K562 (cell line): ENCODE results near the gene BMF. TPM values are rescaled to one million over a fixed set of nuclear protein-coding genes. Genes with fewer than 3 reads are reported as not detected.
A peak's percentile ranks its signal among the peaks of the same experiment; 100 is the strongest.
"Not testable (repeated sequence)": the region's sequence is repeated elsewhere in the genome, so short reads cannot be mapped to it uniquely, and the experiment has no call there.

Source experiments
- ATAC-seq: fragments of 200-7000 bp; cut with Tn5 transposase; 3 replicates; pipeline ENCODE4 v1.9.1; 2020; ENCODE audit warnings: moderate library complexity
- BruUV-seq: library from RNA; stranded (reverse); fragments of 400-500 nt; replicated peaks from 2 replicates; lab custom pipeline; 2021; lab: Mats Ljungman, UMichigan
- CTCF ChIA-PET: fragments of 300-600 bp; formaldehyde crosslinking; extraction: SDS; loops from one replicate; lab custom pipeline; 2021; ENCODE audit warnings: low intra/inter-chr PET ratio; lab: Yijun Ruan, JAX
- POLR2A ChIA-PET: fragments of 300-600, 350-650 bp; sonication (Branson Sonifier 250); formaldehyde crosslinking; extraction: SDS; loops from one replicate; lab custom pipeline; 2021; ENCODE audit warnings: antibody characterized with exemption, inconsistent platforms; lab: Yijun Ruan, JAX
- DNase-seq, 4 experiments: peaks; one replicate each; pipeline versions ENCODE4 v3.0.0 to v3.0.0-alpha.2; 2011 to 2018; ENCODE audit warnings: low spot score in 3 of 4, mixed read lengths in 3 of 4; ENCODE audit errors: extremely low read depth in 1 of 4
- FAIRE-seq: peaks from 2 replicates; lab custom pipeline; 2011; peaks lifted over from hg19 to GRCh38; lab: Jason Lieb, UNC
- H2AFZ ChIP-seq: 2 replicates; pipeline ENCODE4 v1.6.0; 2011; ENCODE audit warnings: low read depth, low read length, control low read depth, inconsistent platforms
- H3K27ac ChIP-seq: fragments of 200-600 bp; 3 replicates; pipeline ENCODE4 v1.8.0; 2011; ENCODE audit warnings: low read depth, mild to moderate bottlenecking, control low read depth, inconsistent platforms, low read length, moderate library complexity, mixed read lengths; ENCODE audit errors: extremely low read depth
- H3K27me3 ChIP-seq, 2 experiments: fragments of 300-600 bp in 1 of 2; 2 replicates in 1 of 2; 3 replicates in 1 of 2; pipeline versions ENCODE4 v1.6.0 to v1.8.0; 2011; ENCODE audit warnings: inconsistent platforms in 2 of 2, low read length in 2 of 2, mild to moderate bottlenecking in 1 of 2, mixed read lengths in 1 of 2, moderate library complexity in 1 of 2; ENCODE audit not compliant: control insufficient read depth in 2 of 2, insufficient read depth in 2 of 2
- H3K36me3 ChIP-seq: fragments of 300-600 bp; 3 replicates; pipeline ENCODE4 v1.8.0; 2011; ENCODE audit warnings: mild to moderate bottlenecking, low read length, inconsistent platforms; ENCODE audit not compliant: control insufficient read depth, insufficient read depth
- H3K4me1 ChIP-seq, 2 experiments: fragments of 200-600 bp in 1 of 2; replicated peaks in 1 of 2; 2 replicates in 1 of 2; 3 replicates in 1 of 2; pipeline versions ENCODE4 v1.5.1 to v1.8.0; 2011; ENCODE audit warnings: inconsistent platforms in 2 of 2, low read length in 2 of 2, mild to moderate bottlenecking in 1 of 2, mixed read lengths in 1 of 2, moderate library complexity in 1 of 2; ENCODE audit not compliant: control insufficient read depth in 2 of 2, insufficient read depth in 2 of 2
- H3K4me2 ChIP-seq: 2 replicates; pipeline ENCODE4 v1.6.1; 2011; ENCODE audit warnings: low read length, control low read depth, inconsistent platforms, mixed read lengths; ENCODE audit not compliant: insufficient read depth
- H3K4me3 ChIP-seq: fragments of 200-600 bp; sonication (generic), shearing (Covaris generic); 2 replicates; pipeline ENCODE4 v1.5.1; 2016; ENCODE audit warnings: control low read depth, inconsistent platforms
- H3K79me2 ChIP-seq: fragments of 200-600 bp; 3 replicates; pipeline ENCODE4 v1.8.0; 2011; ENCODE audit warnings: low read length, inconsistent platforms; ENCODE audit not compliant: control insufficient read depth, insufficient read depth
- H3K9ac ChIP-seq, 2 experiments: 2 replicates each; pipeline versions ENCODE4 v1.6.0 to v1.6.1; 2011; ENCODE audit warnings: low read depth in 2 of 2, low read length in 2 of 2, control low read depth in 1 of 2, inconsistent platforms in 1 of 2, mild to moderate bottlenecking in 1 of 2, mixed read lengths in 1 of 2; ENCODE audit not compliant: insufficient read depth in 1 of 2
- H3K9me1 ChIP-seq: one replicate; pipeline ENCODE4 v1.6.0; 2011; ENCODE audit warnings: inconsistent platforms, mild to moderate bottlenecking, low read length, moderate library complexity; ENCODE audit not compliant: control insufficient read depth, insufficient read depth
- H3K9me3 ChIP-seq: replicated peaks from 2 replicates; pipeline ENCODE4 v1.5.1; 2011; ENCODE audit warnings: low read depth, low read length, inconsistent platforms; ENCODE audit not compliant: control insufficient read depth, insufficient read depth
- H4K20me1 ChIP-seq: replicated peaks from 2 replicates; pipeline ENCODE4 v1.6.1; 2011; ENCODE audit warnings: low read length, inconsistent platforms, mixed read lengths; ENCODE audit not compliant: control insufficient read depth, insufficient read depth
- BCLAF1 ChIP-seq, 2 experiments: fragments of 450-650 bp in 1 of 2; IDR thresholded peaks; 2 replicates each; pipeline ENCODE4 v1.6.1; 2011 to 2017; ENCODE audit warnings: low read depth in 2 of 2, antibody characterized with exemption in 1 of 2, borderline replicate concordance in 1 of 2, low read length in 1 of 2, mild to moderate bottlenecking in 1 of 2, mixed read lengths in 1 of 2; ENCODE audit not compliant: control insufficient read depth in 1 of 2
- CHD1 ChIP-seq: fragments of 200-600 bp; sonication (generic); IDR thresholded peaks from one replicate; pipeline ENCODE4 v1.6.1; 2012; ENCODE audit warnings: mild to moderate bottlenecking, moderate library complexity, low read length, inconsistent platforms
- FOXA1 ChIP-seq: fragments of 450-650 bp; IDR thresholded peaks from 2 replicates; pipeline ENCODE4 v1.6.1; 2016; ENCODE audit warnings: mild to moderate bottlenecking, borderline replicate concordance
- NFIX ChIP-seq: fragments of 250-450 bp; sonication (Bioruptor Pico); IDR thresholded peaks from 2 replicates; pipeline ENCODE4 v1.4.0; 2020; ENCODE audit warnings: low read depth, mild to moderate bottlenecking, moderate library complexity
- RHOXF2B ChIP-seq: fragments of 250-450 bp; sonication (Bioruptor Pico); conservative IDR thresholded peaks from 2 replicates; pipeline ENCODE4 v1.5.1; 2021
- TAF7 ChIP-seq: fragments of 450-650 bp; IDR thresholded peaks from 2 replicates; pipeline ENCODE4 v1.6.1; 2016; ENCODE audit warnings: missing genetic modification characterization, missing compliant biosample characterization
- TSC22D4 ChIP-seq: fragments of 450-650 bp; IDR thresholded peaks from 2 replicates; pipeline ENCODE4 v1.6.1; 2016; ENCODE audit warnings: missing genetic modification characterization, missing biosample characterization, control low read depth
- ZFX ChIP-seq: sonication (generic); formaldehyde crosslinking; IDR thresholded peaks from 2 replicates; pipeline ENCODE4 v1.8.0; 2022; ENCODE audit warnings: mild to moderate bottlenecking, missing genetic modification reagents, moderate library complexity
- ZNF311 ChIP-seq: fragments of 250-450 bp; sonication (Bioruptor Pico); IDR thresholded peaks from 2 replicates; pipeline ENCODE4 v1.4.0; 2020; ENCODE audit warnings: mild to moderate bottlenecking, moderate library complexity
- ZNF436 ChIP-seq: fragments of 250-450, 450-650 bp; sonication (Bioruptor Pico); formaldehyde crosslinking; IDR thresholded peaks from 2 replicates; pipeline ENCODE4 v1.7.0; 2020; ENCODE audit warnings: mild to moderate bottlenecking
- ZNF583 ChIP-seq: fragments of 250-450 bp; sonication (Bioruptor Pico); IDR thresholded peaks from 2 replicates; pipeline ENCODE4 v1.4.0; 2020
- WGBS: fragments of 100-300 bp; shearing (Covaris generic); methylation state at CpG from one replicate; pipeline ENCODE4 v1.1.6; 2016; ENCODE audit warnings: low coverage, mixed read lengths; ENCODE audit not compliant: insufficient coverage; ENCODE audit errors: missing lambda C conversion rate; 5-methylcytosine and 5-hydroxymethylcytosine counted together
- in situ Hi-C: fragments of 300-500 bp; cut with MboI; formaldehyde crosslinking; loops from 4 replicates; pipeline ENCODE4 v1.15.0; 2018; ENCODE audit warnings: inconsistent platforms, mixed read lengths
- intact Hi-C: fragments of 100-400 bp; cut with micrococcal nuclease; formaldehyde crosslinking; loops from 2 replicates; pipeline ENCODE4 v1.14.2; 2022
- polyA plus RNA-seq, 8 experiments: library from polyadenylated mRNA; depleted of rRNA in 4 of 8; stranded (reverse) in 5 of 8; unstranded in 3 of 8; fragments of >200 nt; fragmentation: Nextera tagmentation in 2 of 8; fragmentation: Illumina TruSeq in 1 of 8; extraction: Ambion mirVana in 2 of 8; extraction: Trizol in 1 of 8; gene quantifications; 2 replicates each; pipeline versions ENCODE4 v1.2.1 to v1.2.3, GENCODE V29; 2011 to 2014; ENCODE audit warnings: inconsistent platforms in 1 of 8, missing spikeins in 1 of 8
- total RNA-seq, 7 experiments: library from RNA; depleted of rRNA in 6 of 7; stranded (reverse); fragments of >200 nt in 6 of 7; fragmentation: Illumina TruSeq in 2 of 7; extraction: Trizol in 2 of 7; gene quantifications; 2 replicates each; pipeline versions ENCODE4 v1.2.1 to v1.2.3, GENCODE V29; 2011 to 2021; ENCODE audit warnings: low replicate concordance in 1 of 7
- TF ChIP-seq, protein P1 (sequence below): conservative IDR thresholded peaks from 2 replicates; pipeline ENCODE4 v1.6.1; 2011; ENCODE audit warnings: low read depth, mild to moderate bottlenecking, low read length; ENCODE audit not compliant: control insufficient read depth

BMF gene
- total and polyA plus RNA-seq, 9 of the 15 experiments (the other 6 are each of a cell fraction or from before 2014, with no cell fraction given) = 0.25 to 0.91 (median 0.59) TPM; not detected in 2

DNA sequence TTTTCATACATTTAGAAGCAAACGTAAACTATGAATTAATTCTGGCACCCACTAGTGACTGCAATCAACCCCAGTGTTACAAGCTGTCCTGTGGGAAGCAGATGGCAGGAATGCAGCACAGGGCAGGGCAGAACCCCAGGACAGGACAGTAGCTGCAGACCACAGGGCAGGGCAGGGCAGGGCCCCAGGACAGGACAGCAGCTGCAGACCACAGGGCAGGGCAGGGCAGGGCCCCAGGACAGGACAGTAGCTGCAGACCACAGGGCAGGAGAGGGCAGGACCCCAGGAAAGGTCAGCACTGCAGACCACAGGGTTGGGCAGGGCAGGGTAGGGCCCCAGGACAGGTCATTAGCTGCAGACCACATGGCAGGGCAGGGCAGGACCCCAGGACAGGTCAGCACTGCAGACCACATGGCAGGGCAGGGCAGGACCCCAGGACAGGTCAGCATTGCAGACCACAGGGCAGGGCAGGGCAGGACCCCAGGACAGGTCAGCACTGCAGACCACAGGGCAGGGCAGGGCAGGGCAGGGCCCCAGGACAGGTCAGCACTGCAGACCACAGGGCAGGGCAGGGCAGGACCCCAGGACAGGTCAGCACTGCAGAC is 27.3 kb upstream of the BMF start:
- H3K27me3 ChIP-seq, H3K27ac ChIP-seq, H4K20me1 ChIP-seq, FAIRE-seq, H3K4me3 ChIP-seq, H3K9me1 ChIP-seq, H3K79me2 ChIP-seq, H3K4me2 ChIP-seq, ATAC-seq, H3K9ac ChIP-seq, BruUV-seq, CTCF ChIA-PET, H3K36me3 ChIP-seq, in situ Hi-C loops, H3K9me3 ChIP-seq, DNase-seq, intact Hi-C loops, H2AFZ ChIP-seq: not testable (repeated sequence)
- POLR2A ChIA-PET = interaction anchor here (1.1 kb wide), 1 partner anchor 23 kb away, joined by 3 read pairs; no protein-coding TSS in a partner anchor
- WGBS = 22% methylated on average over 1 of the region's 1 CpG
- H3K4me1 ChIP-seq = peaks cover 13 to 18% of the 10 kb centered on the region in 2 experiments

DNA sequence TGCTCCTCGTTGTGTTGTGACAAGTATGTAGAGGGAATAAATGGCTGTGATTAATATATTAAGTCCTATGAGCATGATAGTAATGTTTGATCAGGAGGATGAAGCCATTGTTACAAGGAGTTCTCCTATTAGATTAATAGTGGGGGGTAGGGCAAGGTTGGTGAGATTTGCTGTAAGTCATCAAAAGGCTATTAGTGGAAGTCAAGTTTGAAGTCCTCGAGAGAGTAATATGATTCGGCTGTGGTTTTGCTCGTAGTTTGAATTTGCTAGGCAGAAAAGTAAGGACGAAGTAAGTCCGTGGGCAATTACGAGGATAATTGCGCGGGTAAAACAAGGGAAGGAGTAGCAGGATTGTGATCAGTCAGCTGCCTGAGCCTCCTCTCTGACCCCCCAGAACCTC is 26.2 kb upstream of the BMF start:
- ChIA-PET POLR2A (no interaction called here), CTCF (no interaction called here)
- Histone ChIP-seq H3K79me2 (no peaks in the 10 kb centered on the region), H3K9me3 (no peaks in the 10 kb centered on the region), H3K27ac (no peak overlapping the region), H3K4me1 (peaks cover 13 to 18% of the 10 kb centered on the region in 2 experiments), H3K36me3 (no peaks in the 10 kb centered on the region), H3K4me2 (no peak overlapping the region), H2AFZ (no peak overlapping the region), H4K20me1 (no peaks in the 10 kb centered on the region), H3K27me3 (peaks cover 0 to 8% of the 10 kb centered on the region in 2 experiments; a peak in 3 of 5 replicates), H3K9ac (no peak overlapping the region), H3K9me1 (no peaks in the 10 kb centered on the region), H3K4me3 (no peak overlapping the region)
- DNase-seq (no peak), FAIRE-seq (peak; percentile 6), ATAC-seq (no peak)
- intact Hi-C loops = no loop called here
- in situ Hi-C loops = no loop called here
- WGBS = 29% methylated on average over 9 of the region's 9 CpGs
- BruUV-seq = no TSS peak
- TF ChIP-seq FOXA1 (no peak), ZNF311 (CRISPR knock-in tag) (no peak), ZNF436 (CRISPR knock-in tag) (no peak), CHD1 (no peak), RHOXF2B (CRISPR knock-in tag) (no peak), TAF7 (tag) (no peak), BCLAF1 (IDR thresholded peaks at IDR 0.05; ENCODE audit: borderline replicate concordance in 1 of 2, control insufficient read depth in 1 of 2, low read depth in 2 of 2, low read length in 1 of 2) (no peak), ZNF583 (no peak), ZFX (no peak), TSC22D4 (tag) (no peak), NFIX (no peak)
- TF ChIP-seq, protein P1, sequence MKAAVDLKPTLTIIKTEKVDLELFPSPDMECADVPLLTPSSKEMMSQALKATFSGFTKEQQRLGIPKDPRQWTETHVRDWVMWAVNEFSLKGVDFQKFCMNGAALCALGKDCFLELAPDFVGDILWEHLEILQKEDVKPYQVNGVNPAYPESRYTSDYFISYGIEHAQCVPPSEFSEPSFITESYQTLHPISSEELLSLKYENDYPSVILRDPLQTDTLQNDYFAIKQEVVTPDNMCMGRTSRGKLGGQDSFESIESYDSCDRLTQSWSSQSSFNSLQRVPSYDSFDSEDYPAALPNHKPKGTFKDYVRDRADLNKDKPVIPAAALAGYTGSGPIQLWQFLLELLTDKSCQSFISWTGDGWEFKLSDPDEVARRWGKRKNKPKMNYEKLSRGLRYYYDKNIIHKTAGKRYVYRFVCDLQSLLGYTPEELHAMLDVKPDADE = no peak
